HG02763 (cell line): ENCODE measurements around the gene BCR.

ENCODE experiments used
- ATAC-seq: cut with Tn5 transposase; IDR thresholded peaks from one replicate; pipeline ENCODE4 v1.9.1; 2021; ENCODE audit warnings: mild to moderate bottlenecking, moderate library complexity; ENCODE audit not compliant: unreplicated experiment

Gene BCR

DNA sequence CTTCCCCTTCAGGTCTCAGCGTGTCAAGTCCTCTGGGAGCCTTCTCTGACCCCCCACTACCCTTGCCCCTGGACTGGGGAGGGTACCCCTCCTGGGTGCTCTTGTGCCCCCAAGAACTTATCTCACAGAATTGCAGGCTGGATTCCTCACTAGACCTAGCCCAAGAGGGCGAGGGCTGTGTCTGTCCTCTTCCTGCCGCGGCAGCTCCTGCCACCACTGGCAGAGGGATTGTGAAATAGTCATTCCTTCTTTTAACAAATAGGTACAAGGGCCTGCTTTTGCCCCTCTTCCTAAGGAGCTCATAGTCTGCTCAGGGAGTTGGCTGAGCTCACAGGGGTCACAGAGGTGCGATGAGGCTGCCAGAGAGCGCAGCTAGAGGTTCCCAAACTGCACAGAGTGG, 29.5 kb upstream of the BCR start:
- ATAC-seq: no peak

DNA sequence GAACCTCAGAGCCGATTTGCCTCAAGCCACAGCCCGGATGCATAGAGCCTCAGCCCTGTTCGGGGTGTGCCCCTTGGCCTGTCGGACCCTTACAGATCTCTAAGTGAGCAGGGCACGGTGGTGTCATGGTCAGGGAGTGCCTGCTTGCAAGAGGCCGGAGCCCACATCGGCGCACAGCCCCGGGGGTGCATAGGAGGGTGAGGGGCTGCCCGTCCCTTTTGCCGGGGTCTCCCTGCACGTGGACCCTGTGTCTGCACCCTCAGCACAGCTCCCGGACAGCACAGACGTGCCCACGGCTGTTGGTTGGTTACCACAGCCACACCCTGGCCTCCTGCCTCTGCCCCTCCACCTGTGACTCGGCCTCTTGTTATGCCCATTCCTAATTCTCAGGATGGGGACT, 28.5 kb upstream of the BCR start:
- no peak for ATAC-seq

DNA sequence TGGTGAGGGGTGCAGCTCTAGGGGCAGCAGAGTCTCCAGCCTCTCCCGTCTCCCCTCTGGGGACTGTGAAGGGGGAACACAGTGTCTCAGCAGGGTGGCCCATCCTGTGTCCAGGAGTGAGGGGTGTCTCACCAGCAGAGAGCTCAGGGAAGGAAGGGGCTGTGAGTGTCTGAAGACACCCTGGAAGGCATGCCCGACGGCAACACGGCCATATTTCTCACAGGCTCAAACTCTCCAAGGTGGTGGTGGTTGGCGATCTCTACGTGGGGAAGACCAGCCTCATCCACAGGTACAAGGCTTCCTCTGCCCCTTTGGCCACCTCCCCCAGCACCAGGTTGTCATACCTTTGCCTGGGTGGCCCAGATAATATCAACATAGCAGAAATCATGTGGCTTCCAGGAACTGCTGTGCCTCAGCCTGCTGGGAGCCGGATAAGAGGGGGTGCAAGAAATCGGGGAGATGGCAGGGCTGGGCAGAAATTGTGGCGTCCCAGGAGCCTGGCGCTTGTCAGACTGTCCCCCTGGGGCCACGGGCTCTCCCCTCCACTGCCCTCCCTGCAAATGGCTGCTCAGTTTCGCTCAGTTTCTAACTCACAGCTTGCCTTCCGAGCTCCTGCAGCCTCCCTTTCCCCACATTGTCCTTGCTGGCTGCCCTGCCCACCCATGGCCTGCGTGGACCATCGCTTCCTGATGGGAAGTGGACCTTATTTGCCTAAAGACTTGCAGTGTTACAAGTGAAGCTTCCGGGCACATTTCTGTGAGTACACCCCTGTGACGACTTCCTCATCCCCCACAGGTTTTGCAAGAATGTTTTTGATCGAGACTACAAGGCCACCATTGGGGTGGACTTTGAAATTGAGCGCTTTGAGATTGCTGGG, 27.8 kb upstream of the BCR start:
- no peak for ATAC-seq

DNA sequence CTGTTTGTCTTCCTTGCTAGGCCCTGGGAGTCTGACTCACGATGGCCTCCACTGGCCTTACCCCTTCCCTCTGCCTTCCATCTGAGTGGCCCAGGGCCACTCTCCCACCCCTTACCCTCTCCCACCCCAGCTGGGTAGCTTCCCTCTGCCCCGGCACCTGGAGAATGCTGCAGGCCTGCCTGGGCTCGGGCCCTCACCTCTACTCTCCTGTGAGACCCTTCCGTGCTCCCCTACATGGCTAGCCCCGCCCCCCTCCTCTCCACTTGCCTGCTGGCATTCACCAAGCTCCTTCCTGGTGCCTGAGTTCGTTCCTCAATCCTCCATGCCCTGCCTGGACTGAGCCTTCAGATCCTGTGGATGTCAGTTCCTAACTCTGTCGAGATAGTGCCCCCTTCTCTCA, 26.3 kb upstream of the BCR start:
- no peak for ATAC-seq

DNA sequence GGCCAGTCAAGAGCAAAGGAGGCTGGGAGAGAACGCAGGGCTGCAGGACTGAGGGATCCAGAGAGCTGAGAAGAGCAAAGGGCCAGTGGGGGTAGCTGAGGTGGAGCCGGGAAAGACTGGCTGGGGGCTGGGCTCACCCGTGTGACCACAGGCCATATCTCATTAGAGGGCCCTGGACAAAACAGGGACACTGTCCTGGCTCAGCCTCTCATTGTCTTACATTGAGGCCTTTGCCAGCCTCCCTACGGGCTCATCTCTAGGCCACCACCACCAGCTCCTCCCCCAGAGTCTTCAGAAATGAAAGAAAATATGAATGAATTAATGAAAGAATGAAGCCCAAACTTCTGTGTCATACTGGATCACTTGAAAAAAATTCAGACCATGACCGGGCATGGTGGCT, 25.8 kb upstream of the BCR start:
- ATAC-seq: no peak

DNA sequence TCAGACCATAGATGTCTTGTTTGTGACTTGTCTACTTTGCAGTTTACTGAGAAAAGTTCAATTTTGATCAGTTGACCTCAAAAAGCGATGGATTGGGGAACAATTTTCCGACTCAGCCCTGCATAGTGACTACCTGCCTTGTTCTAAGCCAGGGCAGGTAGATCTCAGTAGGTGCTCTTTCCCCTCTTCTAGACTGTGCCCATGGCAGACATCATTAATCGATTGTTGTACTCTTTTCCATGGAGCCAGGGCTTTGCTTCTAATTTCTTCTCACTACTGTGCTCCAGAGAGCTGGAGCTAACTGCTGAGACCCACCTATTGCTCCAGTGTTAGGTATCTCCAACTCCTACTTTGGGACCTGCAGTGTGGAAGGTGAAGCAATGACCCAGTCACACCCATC, 25.2 kb upstream of the BCR start:
- ATAC-seq: no peak

DNA sequence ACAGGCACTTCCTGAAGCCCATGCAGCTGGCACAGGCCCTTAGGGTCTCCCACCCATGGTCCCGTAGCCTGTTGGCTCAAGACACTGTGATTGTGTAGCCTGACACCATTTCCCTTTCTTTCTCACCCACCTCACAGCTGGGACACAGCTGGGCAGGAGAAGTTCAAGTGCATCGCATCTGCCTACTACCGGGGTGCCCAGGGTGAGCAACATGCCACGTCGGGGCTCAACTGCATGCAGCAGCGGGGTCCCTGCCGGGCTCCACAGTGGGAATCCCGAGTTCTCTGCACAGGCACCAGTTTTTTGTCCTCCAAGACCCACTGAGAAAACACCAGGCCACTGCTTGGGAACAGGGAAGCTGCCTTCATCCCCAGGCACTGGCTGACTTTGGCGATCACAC, 24.5 kb upstream of the BCR start:
- no peak for ATAC-seq

DNA sequence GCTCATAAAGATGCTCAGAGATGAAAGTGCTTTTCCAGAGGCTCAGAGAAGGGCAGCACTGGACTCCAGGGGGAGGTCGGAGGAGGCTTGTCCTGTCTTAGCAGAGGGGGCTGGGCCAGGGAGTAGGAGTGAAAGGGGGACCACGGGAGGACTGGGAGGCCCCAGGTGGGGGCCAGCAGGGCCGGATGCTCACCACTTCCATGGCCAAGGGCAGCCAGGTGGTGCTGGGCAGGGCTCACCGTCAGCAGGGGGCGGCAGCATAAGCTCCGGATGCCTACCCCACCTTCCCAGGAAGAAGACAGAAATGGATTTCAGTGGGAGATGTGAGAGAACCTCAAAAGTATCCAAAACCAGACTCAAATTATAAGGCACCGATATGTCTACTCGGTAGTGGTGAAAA, 24.0 kb upstream of the BCR start:
- no peak for ATAC-seq

DNA sequence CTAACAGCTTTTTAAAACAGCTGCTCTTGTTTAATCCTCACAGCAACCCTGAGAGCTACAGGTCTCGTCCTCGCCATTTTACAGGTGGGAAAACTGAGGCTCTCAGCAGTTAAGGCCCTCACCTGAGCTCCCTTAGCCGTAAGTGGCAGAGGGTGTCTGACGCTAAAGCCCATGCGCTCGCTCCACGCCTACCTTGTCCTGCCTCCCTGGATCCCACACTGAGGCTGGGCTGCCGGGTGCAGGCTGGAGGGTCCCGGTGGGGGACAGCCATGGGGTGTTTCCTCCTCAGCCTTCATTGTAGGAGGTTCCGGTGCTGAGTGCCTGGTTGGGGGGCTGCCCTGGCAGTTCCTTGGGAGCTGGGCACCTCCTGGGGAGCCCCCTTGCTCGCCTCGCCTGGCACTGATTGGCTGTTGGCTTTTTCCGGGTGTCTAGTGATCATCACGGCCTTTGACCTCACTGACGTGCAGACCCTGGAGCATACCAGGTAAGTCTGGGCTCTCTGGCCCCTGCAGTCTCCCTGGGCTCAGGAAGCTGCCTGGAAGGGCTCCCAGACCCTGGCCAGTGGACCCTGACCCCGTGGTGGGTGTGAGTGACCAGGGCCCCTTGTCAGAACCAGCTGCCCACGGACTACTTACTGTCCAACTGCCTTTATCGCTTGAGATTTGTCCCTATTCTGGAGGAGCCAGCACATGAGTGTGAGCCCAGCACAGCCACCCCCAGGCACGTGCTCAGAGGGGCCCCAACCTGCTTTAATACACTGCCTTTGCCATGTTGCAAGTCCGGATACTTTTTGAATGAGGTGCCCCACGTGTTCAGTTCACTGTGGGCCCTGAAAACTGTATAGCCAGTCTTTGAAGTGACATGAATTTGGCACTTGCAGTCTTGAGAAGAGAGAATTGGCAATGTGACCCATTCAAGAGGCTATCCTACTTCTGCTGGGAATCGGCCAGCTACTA, 22.5 kb upstream of the BCR start:
- no peak for ATAC-seq

DNA sequence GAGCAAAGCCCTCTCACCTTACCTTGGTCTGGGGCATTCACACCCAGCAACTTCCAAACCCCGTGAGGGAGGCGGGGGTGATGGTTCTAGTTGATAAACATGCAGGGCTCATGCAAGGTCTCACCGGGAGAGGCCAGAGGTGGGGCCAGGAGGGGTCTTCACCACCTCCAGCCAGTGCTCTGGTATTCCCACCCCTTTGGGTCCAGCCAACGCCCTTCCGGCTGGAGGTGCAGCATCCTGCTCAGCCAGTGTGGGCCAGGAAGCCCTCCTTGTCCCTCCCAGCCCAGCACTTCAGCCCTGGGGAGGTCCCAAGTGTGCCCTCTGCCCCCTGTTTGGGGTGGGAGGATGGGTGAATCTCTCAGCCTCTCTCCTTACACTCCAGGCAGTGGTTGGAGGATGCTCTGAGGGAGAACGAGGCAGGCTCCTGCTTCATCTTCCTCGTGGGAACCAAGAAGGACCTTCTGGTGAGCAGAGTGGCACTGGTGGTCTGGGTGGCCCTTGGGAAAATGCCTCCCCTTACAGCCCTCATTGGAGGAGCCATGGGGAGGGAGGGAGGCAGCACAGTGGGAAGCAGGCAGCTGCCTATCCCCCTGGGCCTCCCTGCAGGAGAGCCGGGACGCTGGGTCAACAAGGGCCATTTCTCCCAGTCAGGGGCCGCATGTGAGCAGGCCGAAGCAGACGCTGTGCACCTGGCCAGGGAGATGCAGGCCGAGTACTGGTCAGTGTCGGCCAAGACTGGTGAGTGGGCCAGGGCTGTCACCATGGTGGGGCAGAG, 21.6 kb upstream of the BCR start:
- no peak for ATAC-seq

DNA sequence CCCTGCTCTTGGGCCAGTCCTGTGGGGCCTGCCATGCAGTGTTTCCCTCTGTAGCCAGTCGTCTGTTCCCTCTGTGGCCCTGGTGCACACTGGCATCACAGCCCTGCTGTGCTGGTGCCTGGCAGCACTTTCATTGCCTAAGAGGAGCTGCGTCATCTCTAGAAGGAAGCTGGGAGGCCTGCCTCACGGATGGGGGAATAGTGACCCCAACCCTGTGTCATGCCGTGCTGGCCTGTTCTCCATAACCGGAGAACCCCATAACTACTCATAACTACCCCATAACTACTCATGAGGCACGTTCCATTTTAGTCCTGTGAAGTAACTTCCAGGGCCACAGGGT, 21.0 kb upstream of the BCR start:
- ATAC-seq: no peak

DNA sequence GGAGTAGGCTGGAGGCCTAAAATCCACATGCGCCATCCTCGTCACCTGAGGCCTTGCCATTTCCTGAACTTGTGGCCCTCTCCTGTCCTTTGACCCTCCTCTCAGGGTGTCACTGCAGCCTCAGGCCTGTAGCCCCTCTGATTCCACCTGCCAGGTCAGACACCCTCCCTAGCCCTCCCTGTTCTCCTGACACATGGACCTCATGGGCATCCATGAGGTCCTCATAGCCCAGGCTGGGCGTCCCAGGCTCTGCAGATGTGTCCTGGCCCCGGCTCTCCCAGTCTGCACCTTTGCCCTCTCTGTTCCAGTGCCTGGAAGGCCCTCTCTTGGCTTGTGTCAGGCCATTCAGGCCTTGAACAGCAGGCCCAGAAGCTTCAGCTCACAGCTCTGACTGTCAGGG, 19.3 kb upstream of the BCR start:
- no peak for ATAC-seq

DNA sequence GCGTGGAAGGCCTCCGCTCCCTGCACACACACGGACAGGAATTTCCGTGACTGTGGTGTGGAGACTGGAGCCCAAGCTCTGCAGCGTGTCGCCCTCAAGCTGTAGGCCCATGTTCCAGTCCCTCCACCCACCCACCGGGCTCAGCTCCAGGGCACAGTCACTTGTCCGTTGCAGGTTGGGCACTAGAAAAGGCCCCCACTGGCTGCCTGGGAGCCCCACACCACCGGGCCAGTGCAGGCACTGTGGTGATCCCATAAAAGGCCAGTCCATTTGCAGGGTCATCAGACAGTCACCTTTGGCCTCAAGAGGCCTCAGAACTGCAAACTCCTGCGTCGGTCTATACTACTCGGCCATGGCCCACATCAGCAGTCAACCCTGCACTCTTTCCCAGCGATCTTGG, 18.7 kb upstream of the BCR start:
- ATAC-seq: no peak

DNA sequence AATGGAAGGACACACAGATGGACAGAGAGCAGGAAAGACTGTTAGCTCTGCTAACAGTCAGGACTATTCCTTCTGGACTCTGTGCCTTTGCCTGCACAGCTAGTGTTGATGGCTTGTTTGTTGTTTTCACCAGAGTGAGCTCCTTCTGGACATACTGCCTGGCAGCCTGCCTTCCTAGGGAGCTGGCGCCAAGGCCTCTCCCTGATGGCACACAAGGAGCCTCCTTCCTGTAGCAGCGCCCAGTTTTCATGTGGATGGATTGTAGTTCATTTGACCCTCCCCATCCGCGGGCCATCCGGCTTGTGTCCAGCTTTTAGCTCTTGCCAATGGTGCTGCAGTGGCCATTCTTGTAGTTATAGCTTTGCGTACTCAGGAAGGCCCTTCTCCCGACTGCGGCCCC, 16.6 kb upstream of the BCR start:
- ATAC-seq: no peak

DNA sequence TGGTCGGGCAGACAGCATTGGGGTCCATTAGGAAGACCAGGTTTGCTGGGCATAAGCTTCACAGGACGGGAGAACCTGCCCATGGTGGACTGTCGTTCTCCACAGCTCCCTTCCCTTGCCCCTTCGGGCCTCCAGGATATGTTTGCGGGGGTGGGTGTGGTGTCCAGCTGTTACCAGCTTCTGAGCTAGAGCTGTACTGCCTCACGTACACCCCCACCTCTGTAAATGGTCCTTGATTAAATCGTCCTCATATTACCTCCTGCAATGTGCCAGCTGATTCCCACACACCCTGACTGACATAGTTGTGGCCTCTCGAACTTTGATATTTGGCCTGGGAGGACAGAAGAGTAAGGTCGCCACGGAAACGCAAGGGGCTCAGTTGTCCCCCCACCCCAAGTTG, 16.2 kb upstream of the BCR start:
- ATAC-seq: no peak

DNA sequence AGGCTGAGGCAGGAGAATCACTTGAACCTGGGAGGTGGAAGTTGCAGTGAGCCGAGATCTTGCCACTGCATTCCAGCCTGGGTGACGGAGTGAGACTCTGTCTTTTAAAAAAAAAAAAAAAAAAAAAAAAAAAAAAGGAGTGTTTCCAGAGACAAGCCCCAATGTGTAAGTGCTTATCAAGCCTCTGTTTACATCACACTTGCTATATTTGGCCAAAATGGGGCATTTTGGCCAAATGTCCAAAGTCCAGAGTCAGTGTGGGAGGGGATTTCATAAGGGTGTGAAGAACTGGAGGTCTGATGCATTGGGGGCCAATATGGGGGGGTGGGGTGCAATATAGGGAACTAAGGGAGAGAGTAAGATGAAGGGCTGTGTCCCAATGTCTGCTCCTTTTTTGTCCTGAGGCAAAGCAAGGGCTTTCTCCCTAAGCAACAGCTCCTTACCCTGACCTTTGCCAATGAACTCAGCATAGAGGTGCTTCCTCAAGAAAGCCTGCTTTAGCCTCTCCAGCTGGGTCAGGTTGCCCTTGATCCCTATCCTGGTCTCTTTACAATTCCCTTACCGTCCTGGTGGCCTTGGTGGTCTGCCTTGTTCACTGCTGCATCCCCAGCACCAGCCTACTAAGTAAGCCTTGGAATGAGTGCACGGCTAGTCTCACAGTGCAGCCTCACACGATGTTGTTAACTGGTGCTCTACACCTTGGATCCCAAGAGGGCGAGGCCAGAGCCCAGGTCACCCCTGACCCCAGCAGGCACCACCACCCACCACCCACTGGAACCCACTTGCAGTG, 14.1 kb upstream of the BCR start:
- no peak for ATAC-seq

DNA sequence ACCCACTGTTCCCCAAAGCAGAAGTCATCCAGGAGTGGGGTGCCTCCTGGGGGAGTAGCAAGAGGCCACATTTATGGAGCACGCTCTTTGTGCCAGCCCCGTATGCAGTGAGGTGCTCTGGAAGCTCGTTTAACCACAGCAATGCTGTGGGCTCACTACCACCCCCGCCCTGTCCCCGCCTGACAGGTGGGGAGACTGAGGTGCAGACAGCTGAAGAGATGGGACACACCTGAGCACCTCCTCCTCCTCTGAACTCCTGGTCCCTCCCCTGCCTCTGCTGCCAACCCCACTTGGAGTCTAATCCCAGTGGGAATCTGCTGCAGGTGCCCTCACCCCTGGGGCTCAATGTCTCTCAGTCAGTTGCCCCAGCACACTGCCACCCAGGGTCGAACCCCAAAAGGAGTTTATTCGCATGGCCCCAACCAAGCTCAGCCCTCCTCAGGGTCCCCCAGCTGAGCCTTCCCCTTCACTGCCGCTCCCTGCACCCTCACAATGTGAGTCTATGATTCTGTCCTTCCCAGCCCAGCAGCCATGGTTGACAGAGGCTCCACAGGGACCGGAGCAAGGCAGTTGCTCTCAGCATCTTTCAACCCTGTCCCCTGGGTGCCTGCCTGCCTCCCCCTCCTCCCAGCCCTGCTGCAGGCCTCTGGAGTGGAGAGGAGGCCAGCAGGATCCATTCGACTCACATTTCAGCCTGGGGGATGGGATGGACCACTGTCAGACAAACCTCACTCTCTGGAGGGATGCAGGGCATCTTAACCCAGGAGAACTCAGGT, 13.3 kb upstream of the BCR start:
- no peak for ATAC-seq

DNA sequence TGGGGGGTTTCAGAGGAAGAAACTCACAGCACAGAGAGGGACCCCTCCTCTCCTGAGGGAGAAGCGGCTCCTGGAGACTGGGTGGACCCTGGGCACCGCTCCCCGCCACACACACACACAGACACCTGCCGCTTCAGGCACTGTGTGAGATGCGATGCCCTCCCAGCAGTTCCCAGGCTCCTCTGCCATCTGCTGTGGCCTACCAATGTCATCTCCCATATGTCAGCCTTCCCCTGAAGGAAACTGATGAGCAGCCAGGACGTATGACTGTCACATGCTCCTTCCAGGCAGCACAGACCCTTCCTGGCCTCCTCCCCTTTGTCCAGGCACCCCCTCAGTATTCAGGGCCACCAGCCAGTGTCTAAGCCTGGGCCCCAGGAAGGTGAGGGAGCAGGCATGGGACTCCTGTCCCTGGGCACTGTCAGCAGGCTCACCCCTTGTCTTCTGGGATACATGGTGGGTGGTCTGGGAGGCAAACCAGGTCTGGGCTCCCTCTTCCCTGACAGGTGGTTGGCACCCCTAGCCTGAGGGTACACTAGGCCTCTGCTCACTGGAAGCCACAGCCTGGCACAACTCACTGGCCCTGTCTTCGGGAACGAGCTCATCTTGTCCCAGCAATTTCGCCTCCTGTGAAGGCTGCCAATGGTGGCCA, 11.8 kb upstream of the BCR start:
- no peak for ATAC-seq

DNA sequence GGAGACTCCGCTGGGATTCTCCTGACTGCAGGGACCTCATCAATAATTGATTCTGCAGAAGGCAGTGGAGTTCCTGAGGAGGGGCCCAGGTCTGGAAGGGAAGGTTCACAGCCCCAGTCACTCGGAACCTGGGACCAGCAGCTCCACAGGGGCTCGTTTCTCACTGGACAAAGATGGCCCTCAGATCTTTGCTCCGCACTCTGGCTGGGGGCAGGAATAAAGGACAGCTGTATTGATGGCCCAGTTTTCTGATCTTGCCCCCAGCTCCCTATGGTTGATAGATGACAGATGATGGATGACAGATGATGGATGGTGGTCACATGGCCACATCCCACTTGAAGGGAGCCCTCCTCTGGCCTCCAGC, 11.3 kb upstream of the BCR start:
- ATAC-seq: no peak
